SKM-1 treated with dmso at 0.1 percent for 144 hours (cell line): ENCODE measurements around the gene MALSU1.

Experiments used
- DNase-seq: peaks from one replicate; lab custom pipeline; 2025; ENCODE audit not compliant: unreplicated experiment; lab: John Stamatoyannopoulos, UW

Gene MALSU1

DNA sequence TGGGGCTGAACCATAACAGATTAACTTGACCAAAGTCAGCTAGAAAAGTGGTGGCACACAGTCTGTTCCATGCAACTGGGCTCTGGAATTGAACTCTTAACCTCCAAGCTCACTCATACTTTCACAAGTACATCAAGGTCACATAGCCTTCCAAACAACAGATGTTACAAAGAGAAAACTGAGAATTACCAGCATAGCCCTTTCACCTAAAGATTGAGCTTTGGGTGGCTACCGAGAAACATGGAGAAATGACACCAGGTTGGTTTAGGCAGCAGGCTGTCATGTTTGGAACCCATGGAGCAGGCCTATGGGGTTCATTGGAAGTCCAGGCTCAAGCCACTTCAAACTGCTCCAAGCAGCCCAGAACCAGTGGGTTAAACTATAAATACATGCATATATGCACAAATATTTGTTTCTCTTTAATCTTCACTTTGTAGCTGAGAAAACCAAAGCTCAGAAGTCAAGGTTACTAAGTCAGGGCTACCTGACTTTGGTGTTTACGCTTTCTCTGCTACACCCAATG is 59.1 kb downstream of the MALSU1 start:
- no peak for DNase-seq
